Left forelimb (tissue), 1 donor: ENCODE results near the gene ZNF202.
"Not testable (repeated sequence)": the region's sequence is repeated elsewhere in the genome, so short reads cannot be mapped to it uniquely, and the experiment has no call there.

Experiments used
- DNase-seq: peaks from one replicate; pipeline ENCODE4 v3.0.0-alpha.2; 2018; ENCODE audit warnings: low spot score

Gene ZNF202

DNA sequence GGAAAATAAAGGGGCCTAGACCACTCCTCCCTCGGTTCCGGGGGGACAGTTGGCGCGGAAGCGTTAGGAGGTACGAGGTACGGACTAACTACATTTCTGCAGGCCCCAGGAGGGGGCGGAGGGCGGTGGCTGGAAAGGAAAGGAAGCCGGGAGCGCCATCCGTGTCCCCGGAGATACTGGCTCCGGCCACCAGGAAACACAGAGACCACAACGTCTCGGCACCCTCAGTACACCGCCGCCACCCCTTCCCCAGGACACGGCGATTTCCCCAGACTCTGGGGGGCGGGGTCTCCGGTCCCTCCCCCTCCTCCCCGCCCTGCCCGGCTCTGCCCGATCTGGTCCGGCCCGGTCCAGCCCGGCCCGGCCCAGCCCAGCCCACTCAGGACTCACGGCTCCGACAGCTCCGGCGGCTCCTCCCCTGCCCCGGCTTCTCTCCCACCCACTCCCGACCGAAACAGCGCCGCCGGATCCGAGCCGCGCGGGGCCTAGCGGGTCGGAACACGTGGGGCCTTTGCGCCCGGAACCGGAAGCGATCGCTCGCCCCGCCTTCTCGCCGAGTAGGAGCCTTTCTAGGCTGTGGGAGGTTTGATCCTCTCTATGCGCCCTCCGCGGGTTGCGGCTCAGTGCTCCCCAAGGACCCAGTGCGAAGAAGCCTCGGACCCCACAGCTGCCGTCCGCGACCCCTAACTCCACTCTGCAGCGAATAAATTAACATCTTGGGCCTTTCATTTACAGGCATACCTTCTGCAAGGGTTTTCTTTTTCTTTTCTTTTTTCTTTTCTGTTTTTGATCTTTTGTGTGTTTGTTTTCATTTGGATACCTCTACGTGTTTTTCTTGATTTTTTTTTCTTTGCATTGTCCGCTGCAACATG lies at the start of gene ZNF202:
ZNF202 (minus strand) TSS at position 502 of the 872 bp plus-strand sequence. CDS start 10,772 bp downstream, outside the sequence.
- peak; percentile 91 for DNase-seq

DNA sequence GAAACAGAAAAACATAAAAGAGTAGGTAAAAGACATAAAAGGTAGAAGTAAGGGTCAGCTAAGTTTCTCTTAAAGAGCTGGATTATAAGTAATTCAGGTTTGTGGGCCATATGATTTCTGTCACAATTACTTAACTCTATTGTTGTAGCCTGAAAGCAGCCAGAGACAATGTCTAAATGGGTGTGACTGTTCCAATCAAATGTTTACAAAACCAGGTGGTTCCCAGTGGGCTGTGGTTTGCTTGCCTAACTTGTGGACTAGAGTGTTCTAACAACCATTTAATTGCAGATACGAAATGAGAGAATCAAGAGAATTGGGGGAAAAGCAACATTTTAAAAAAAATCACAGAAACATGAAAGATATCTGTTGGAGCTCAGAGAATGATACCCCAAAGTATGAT lies 42.1 kb upstream of the ZNF202 start:
- no peak for DNase-seq

- DNase-seq: no peak
Measured at GRCh38 chr11:123778511-123778910, 37.1 kb upstream of the ZNF202 start.

- no peak for DNase-seq
Measured at GRCh38 chr11:123775715-123776549, 34.5 kb upstream of the ZNF202 start.

DNA sequence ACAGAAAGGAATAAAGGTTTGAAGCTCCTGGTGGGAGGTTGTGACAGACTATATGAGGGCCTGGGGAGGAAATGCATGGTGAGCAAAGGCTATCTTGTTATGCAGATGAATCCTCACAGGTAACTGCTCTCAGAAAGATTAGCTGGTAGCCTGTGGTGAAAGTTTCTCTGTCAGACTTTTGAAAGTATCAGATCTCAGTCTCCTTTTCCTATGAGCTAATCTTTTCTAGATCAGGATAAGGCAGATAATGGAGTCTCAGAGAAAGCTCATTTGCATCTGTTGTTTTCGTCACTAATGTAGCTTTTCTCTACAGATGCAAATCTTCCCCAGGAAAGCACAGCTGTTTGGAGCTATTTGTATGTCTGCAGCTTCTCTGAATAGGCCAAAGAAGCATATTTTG lies 33.8 kb upstream of the ZNF202 start:
- no peak for DNase-seq

GRCh38 chr11:123773959-123774358 lies 32.5 kb upstream of the ZNF202 start:
- DNase-seq: no peak

- DNase-seq: no peak
Measured at GRCh38 chr11:123773026-123773425, 31.6 kb upstream of the ZNF202 start.

- no peak for DNase-seq
Measured at GRCh38 chr11:123771664-123772063, 30.2 kb upstream of the ZNF202 start.

DNA sequence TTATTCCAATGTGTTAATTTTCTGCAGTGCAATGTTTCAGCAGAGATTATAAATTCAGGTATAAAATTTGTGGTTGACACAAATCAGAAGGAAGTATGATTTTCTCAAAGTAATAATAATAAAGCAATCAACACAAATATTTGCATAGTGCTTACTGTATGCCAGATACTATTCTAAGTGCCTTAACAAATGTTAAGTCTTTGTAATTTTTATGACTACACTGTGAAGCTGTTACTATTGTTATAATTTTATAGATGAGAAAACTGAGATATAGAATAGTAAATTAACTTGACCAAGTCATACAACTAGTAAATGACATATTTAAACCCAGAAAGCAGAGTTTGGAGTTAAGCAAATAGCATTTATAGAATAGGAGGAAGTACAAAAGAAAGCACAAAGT lies 29.3 kb upstream of the ZNF202 start:
- no peak for DNase-seq

- no peak for DNase-seq
Measured at GRCh38 chr11:123765601-123766000, 24.1 kb upstream of the ZNF202 start.

DNA sequence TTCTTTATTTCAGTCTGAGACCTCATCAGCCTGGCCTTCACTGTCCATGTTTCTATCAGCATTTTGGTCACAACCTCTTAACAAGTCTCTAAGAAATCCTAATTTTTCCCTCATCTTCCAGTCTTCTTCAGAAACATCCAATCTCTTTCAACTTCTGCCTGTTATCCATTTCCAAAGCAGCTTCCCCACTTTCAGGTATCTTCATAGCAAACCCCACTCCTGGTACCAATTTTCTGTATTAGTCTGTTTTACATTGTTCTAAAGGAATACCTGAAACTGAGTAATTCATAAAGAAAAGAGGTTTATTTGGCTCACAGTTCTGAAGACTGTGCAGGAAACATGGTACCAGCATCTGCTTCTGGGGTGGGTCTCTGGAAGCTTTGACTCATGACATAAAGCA lies 21.0 kb upstream of the ZNF202 start:
- DNase-seq: no peak

DNA sequence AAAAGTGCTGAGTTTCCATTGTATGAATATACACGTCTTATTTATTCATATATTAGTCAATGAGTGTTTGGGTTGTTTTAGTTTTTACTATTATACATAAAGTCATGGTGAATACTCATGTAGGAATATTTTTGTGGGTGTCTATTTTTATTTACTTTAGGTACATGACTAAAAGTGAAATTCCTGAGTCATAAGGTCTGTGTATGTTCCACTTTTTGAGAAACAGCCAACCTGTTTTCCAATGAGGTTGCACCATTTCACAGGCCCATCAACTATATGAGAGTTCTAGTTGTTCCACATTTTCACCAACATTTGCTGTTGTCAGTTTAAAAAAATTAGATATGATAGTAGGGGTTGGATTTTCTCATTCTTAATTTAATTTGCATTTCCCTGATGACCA lies 19.4 kb upstream of the ZNF202 start:
- no peak for DNase-seq

- DNase-seq: no peak
Measured at GRCh38 chr11:123757976-123758375, 16.5 kb upstream of the ZNF202 start.

DNA sequence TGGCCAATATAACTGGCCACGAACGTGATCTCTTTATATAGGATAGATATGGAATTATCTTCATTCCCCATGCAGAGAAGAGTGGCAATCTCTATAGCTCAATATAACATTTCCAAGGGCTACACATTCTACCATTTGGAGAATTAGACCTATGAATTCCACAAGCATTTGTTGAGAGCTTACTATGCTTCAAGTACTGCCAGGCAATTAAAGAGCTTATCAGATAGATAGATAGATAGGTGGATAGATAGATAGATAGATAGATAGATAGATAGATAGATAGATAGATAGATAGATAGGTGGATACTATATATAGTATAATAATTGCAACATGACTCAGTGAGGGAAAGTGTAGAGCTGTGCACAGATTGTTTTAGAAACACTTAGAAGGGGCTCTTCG lies 14.4 kb upstream of the ZNF202 start:
- DNase-seq: no peak

GRCh38 chr11:123755344-123755743 lies 13.9 kb upstream of the ZNF202 start:
- DNase-seq: no peak

GRCh38 chr11:123754101-123754568 lies 12.7 kb upstream of the ZNF202 start, which contains the start of gene OR6X1:
TSS of gene OR6X1 (minus strand) at chr11:123754518. CDS start at chr11:123754518, 0 bp downstream.
- DNase-seq: no peak

DNA sequence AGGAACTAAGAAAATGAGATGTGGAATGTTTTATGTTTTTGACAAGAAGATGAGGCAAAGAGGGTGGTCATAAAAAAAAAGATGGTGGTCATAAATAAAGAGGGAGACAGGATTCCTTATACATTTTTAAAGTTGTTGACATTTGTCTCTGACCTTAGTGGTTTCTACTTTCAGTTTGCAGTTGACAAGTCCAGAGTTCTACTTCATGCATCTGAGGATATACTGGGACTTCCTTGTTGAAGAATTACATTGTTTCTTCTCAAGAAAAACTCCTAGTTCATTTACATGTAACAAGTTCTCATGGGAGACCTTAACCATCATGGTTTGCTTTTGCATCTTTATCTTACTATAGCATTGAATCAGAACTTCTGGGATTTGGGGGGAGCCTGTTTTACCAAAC lies 11.7 kb upstream of the ZNF202 start:
- DNase-seq: no peak

DNA sequence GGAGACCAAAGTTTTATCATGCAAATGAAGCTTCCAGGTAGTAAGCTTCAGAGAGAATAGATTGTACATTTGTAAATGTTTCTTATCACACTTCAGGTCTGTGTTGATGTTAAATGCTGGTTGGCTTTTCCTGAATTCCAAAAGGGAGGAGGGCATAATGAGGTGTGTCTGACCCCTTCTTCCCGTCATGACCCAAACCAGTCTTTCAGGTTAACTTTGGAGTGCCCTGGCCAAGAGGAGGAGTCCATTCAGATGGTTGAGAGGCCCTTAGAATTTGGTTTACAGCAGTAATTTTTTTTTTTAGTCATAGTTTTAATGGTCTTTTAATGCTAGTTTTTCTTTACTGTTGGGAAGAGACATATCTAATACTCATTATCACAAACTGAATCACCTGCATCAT lies 10.3 kb upstream of the ZNF202 start:
- DNase-seq: no peak

- DNase-seq: not testable (repeated sequence)
Measured at GRCh38 chr11:123748349-123748748, 6.9 kb upstream of the ZNF202 start.

DNA sequence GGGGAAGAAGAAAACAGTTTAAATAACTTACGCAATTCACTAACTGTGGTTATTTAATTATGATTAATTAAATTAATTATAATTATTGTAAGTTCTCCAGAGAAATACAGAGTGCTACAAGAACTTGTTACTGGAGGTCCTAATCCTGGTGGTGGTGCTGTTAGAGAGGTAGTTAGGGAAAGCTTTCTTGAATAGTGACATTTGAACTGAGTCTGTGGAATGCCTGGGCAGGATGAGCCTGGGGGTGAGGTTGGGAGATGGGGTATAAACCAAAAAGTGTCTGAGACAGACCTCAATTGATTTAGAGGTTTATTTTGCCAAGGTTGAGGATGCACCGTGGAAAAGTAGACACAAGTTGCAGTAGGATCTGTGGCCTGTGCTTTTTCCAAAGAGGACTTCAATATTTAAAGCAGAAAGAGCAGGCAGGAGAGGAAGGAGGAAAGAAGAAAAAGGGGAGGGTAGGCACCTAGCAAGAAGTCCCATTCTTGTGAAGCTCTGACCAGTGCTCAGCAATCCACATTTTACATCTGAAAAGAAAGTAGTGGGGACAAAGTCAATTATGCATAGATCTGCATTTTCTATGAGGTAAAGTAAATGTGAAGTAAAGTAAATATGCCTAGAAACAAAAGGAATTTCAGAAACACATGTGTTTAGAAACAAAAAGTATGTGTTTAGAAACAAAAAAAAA lies 4.4 kb upstream of the ZNF202 start:
- DNase-seq: no peak

DNA sequence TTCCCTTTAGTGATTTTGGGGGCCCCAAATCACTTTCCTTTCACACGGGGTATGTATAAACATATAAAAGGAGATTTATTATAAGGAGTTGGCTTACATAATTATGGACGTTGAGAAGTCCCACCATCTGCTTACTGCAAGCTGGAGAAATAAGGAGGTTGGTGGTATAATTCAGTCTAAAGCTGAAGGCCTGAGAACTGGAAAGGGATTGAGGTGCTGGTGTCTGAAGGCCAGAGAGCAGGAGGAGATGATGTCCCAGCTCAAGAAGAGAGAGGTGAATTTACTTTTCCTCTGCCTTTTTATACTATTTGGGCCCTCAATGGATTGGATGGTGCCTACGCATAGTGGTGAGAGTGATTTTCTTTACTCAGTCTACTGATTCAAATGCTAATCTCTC lies 1.3 kb upstream of the ZNF202 start:
- DNase-seq: no peak

- no peak for DNase-seq
Measured at GRCh38 chr11:123742031-123742723, 717 bp upstream of the ZNF202 start.
